ENCODE results near the gene ARHGAP10.

Gene ARHGAP10

GRCh38 chr4:148044912-148045352 lies 313.0 kb downstream of the ARHGAP10 start:
- no peak for DNase-seq

- DNase-seq = no peak
These were observed 316.7 kb downstream of the ARHGAP10 start for GRCh38 chr4:148048598-148048997.

- DNase-seq = no peak
These were observed 319.5 kb downstream of the ARHGAP10 start for GRCh38 chr4:148051403-148051802.

- DNase-seq = no peak
These were observed 320.6 kb downstream of the ARHGAP10 start for GRCh38 chr4:148052448-148052847.

GRCh38 chr4:148053298-148054003 lies 321.6 kb downstream of the ARHGAP10 start:
- DNase-seq = no peak

- no peak for DNase-seq
These were observed 322.4 kb downstream of the ARHGAP10 start for GRCh38 chr4:148054275-148054674.

- no peak for DNase-seq
These were observed 324.0 kb downstream of the ARHGAP10 start for GRCh38 chr4:148055844-148056243.

GRCh38 chr4:148056879-148057278 lies 325.0 kb downstream of the ARHGAP10 start:
- DNase-seq = no peak

GRCh38 chr4:148057516-148057915 lies 325.6 kb downstream of the ARHGAP10 start:
- no peak for DNase-seq

- no peak for DNase-seq
These were observed 326.3 kb downstream of the ARHGAP10 start for GRCh38 chr4:148057984-148058859.

GRCh38 chr4:148059617-148060180 lies 327.8 kb downstream of the ARHGAP10 start:
- DNase-seq = no peak

- DNase-seq = no peak
These were observed 328.6 kb downstream of the ARHGAP10 start for GRCh38 chr4:148060264-148061140.

GRCh38 chr4:148061141-148061481 lies 329.2 kb downstream of the ARHGAP10 start:
- no peak for DNase-seq

GRCh38 chr4:148061795-148062194 lies 329.9 kb downstream of the ARHGAP10 start:
- DNase-seq = no peak

- no peak for DNase-seq
These were observed 330.5 kb downstream of the ARHGAP10 start for GRCh38 chr4:148062301-148062950.

- no peak for DNase-seq
These were observed 332.6 kb downstream of the ARHGAP10 start for GRCh38 chr4:148064451-148064850.

GRCh38 chr4:148065075-148065474 lies 333.2 kb downstream of the ARHGAP10 start:
- no peak for DNase-seq

- no peak for DNase-seq
These were observed 335.5 kb downstream of the ARHGAP10 start for GRCh38 chr4:148067301-148067916.

GRCh38 chr4:148068065-148068911 lies 336.4 kb downstream of the ARHGAP10 start:
- no peak for DNase-seq

GRCh38 chr4:148069086-148069894 lies 337.4 kb downstream of the ARHGAP10 start:
- DNase-seq = no peak
